Endothelial cell of umbilical vein (primary cell): Measurements from ENCODE around the gene ME3. TPM values are rescaled to one million over a fixed set of nuclear protein-coding genes. Genes with fewer than 3 reads are reported as not detected.

Experiments
- BruUV-seq: library from RNA; stranded (reverse); fragments of 400-500 nt; replicated peaks from 2 replicates; lab custom pipeline; 2021; lab: Mats Ljungman, UMichigan
- CTCF ChIA-PET: fragments of 300-600, 350-600 bp; sonication (Branson Sonifier 250); formaldehyde crosslinking; loops from one replicate; lab custom pipeline; 2021; ENCODE audit warnings: antibody characterized with exemption, inconsistent platforms; lab: Charles Lee
- POLR2A ChIA-PET: fragments of 300-600, 350-600 bp; sonication (Branson Sonifier 250); formaldehyde crosslinking; loops from one replicate; lab custom pipeline; 2021; ENCODE audit warnings: antibody characterized with exemption, inconsistent platforms; lab: Charles Lee
- DNase-seq: peaks from one replicate; pipeline ENCODE4 v3.0.0-alpha.2; 2011; ENCODE audit warnings: low read depth, low spot score
- FAIRE-seq: peaks from 2 replicates; lab custom pipeline; 2011; peaks lifted over from hg19 to GRCh38; lab: Jason Lieb, UNC
- H2AFZ ChIP-seq: 2 replicates; pipeline ENCODE4 v1.6.0; 2012; ENCODE audit warnings: low read depth, low read length, control low read depth, inconsistent platforms
- H3K27ac ChIP-seq: 2 replicates; pipeline ENCODE4 v1.5.1; 2011; ENCODE audit warnings: low read depth, mild to moderate bottlenecking, control low read depth, low read length, moderate library complexity; ENCODE audit not compliant: insufficient read depth
- H3K27me3 ChIP-seq, 2 experiments: 2 replicates each; pipeline versions ENCODE4 v1.6.0 to v1.6.1; 2011; ENCODE audit warnings: low read length in 2 of 2, mixed read lengths in 1 of 2; ENCODE audit not compliant: control insufficient read depth in 2 of 2, insufficient read depth in 2 of 2
- H3K36me3 ChIP-seq, 2 experiments: 2 replicates in 1 of 2; 3 replicates in 1 of 2; pipeline ENCODE4 v1.5.1; 2011; ENCODE audit warnings: low read length in 2 of 2, mild to moderate bottlenecking in 1 of 2, moderate library complexity in 1 of 2; ENCODE audit not compliant: control insufficient read depth in 2 of 2, insufficient read depth in 2 of 2; ENCODE audit errors: extremely low read depth in 1 of 2
- H3K4me1 ChIP-seq: 3 replicates; pipeline ENCODE4 v1.5.1; 2011; ENCODE audit warnings: mild to moderate bottlenecking, low read length; ENCODE audit not compliant: control insufficient read depth, insufficient read depth; ENCODE audit errors: extremely low read depth
- H3K4me2 ChIP-seq: 2 replicates; pipeline ENCODE4 v1.6.1; 2011; ENCODE audit warnings: low read length, control low read depth, mixed read lengths; ENCODE audit not compliant: insufficient read depth
- H3K4me3 ChIP-seq, 3 experiments: fragments of 200-600 bp in 1 of 3; sonication (generic), shearing (Covaris generic) in 1 of 3; replicated peaks in 1 of 3; 2 replicates each; pipeline ENCODE4 v1.5.1; 2011 to 2016; ENCODE audit warnings: control low read depth in 3 of 3, low read length in 3 of 3, mild to moderate bottlenecking in 2 of 3, inconsistent platforms in 1 of 3, low read depth in 1 of 3, moderate library complexity in 1 of 3; ENCODE audit not compliant: insufficient read depth in 1 of 3
- H3K79me2 ChIP-seq: 2 replicates; pipeline ENCODE4 v1.6.0; 2012; ENCODE audit warnings: low read length, inconsistent platforms; ENCODE audit not compliant: control insufficient read depth, insufficient read depth
- H3K9ac ChIP-seq: replicated peaks from 2 replicates; pipeline ENCODE3; 2011; ENCODE audit warnings: low read length, control low read depth; ENCODE audit not compliant: insufficient read depth; ENCODE audit errors: extremely low read depth
- H3K9me1 ChIP-seq: replicated peaks from 3 replicates; pipeline ENCODE4 v1.6.0; 2011; ENCODE audit warnings: mild to moderate bottlenecking, low read length; ENCODE audit not compliant: control insufficient read depth, insufficient read depth; ENCODE audit errors: extremely low read depth
- H3K9me3 ChIP-seq: replicated peaks from 2 replicates; pipeline ENCODE4 v1.5.1; 2012; ENCODE audit warnings: low read length, inconsistent platforms; ENCODE audit not compliant: control insufficient read depth, insufficient read depth
- H4K20me1 ChIP-seq: replicated peaks from 2 replicates; pipeline ENCODE3; 2011; ENCODE audit warnings: mild to moderate bottlenecking, low read length; ENCODE audit not compliant: control insufficient read depth, insufficient read depth; ENCODE audit errors: extremely low read depth
- EZH2 ChIP-seq: IDR thresholded peaks from 2 replicates; pipeline ENCODE4 v1.6.1; 2012; ENCODE audit warnings: borderline replicate concordance, low read depth, mild to moderate bottlenecking, moderate library complexity, low read length, inconsistent platforms; ENCODE audit not compliant: severe bottlenecking
- FOS ChIP-seq: IDR thresholded peaks from 2 replicates; pipeline ENCODE4 v1.6.1; 2011; ENCODE audit warnings: mild to moderate bottlenecking, low read length, moderate library complexity, borderline replicate concordance; ENCODE audit not compliant: insufficient read depth
- GATA2 ChIP-seq: IDR thresholded peaks from 2 replicates; pipeline ENCODE4 v1.7.0; 2011; ENCODE audit warnings: low read depth, mild to moderate bottlenecking, moderate library complexity, mixed read lengths, low read length; ENCODE audit not compliant: insufficient read length, insufficient read depth
- MAX ChIP-seq: IDR thresholded peaks from 2 replicates; pipeline ENCODE4 v1.6.1; 2011; ENCODE audit not compliant: insufficient read depth, insufficient read length
- POLR2A ChIP-seq: IDR thresholded peaks from 2 replicates; pipeline ENCODE4 v1.6.1; 2012; ENCODE audit warnings: low read depth, mild to moderate bottlenecking, control low read depth, low read length
- POLR2AphosphoS5 ChIP-seq: IDR thresholded peaks from 2 replicates; pipeline ENCODE4 v1.6.1; 2012; ENCODE audit warnings: low read depth, mild to moderate bottlenecking, control low read depth, low read length, moderate library complexity; ENCODE audit not compliant: insufficient read depth
- dilution Hi-C: fragments of 300-500 bp; cut with MboI; formaldehyde crosslinking; loops from one replicate; pipeline ENCODE4 v1.15.0; 2019; ENCODE audit warnings: low sequenced_read_pairs; ENCODE audit not compliant: extremely low pct_ligation_motif_present
- intact Hi-C: fragments of 100-400 bp; cut with micrococcal nuclease; formaldehyde crosslinking; loops from one replicate; pipeline ENCODE4 v1.10.0; 2022
- polyA plus RNA-seq, 4 experiments: library from polyadenylated mRNA; depleted of rRNA in 3 of 4; stranded (reverse) in 3 of 4; unstranded in 1 of 4; fragments of >200 nt; gene quantifications; 2 replicates each; pipeline versions ENCODE4 v1.2.1 to v1.2.3, GENCODE V29; 2011 to 2012; ENCODE audit warnings: missing spikeins in 1 of 4
- total RNA-seq: library from RNA; stranded (reverse); gene quantifications from 2 replicates; pipeline ENCODE4 v1.2.3, GENCODE V29; 2021

Gene ME3
- total and polyA plus RNA-seq, 2 donors (not counting 3 experiments of a cell fraction or from before 2014, with no cell fraction given) = 26.9 to 30.4 TPM

- no TSS peak for BruUV-seq
- POLR2A ChIA-PET = no interaction called here
- Histone ChIP-seq H3K4me2 (no peak overlapping the region), H3K9me1 (no peaks in the 10 kb centered on the region), H4K20me1 (no peaks in the 10 kb centered on the region), H3K9ac (peak overlapping the region; percentile 1), H3K4me3 (no peak overlapping the region), H2AFZ (no peak overlapping the region), H3K36me3 (no peaks in the 10 kb centered on the region), H3K79me2 (peaks cover 2% of the 10 kb centered on the region), H3K4me1 (peaks cover 59% of the 10 kb centered on the region), H3K9me3 (no peaks in the 10 kb centered on the region), H3K27me3 (no peaks in the 10 kb centered on the region), H3K27ac (peak overlapping the region; percentile 54)
- FAIRE-seq (no peak), DNase-seq (no peak)
- CTCF ChIA-PET = interaction anchor here (0.7 to 1.9 kb wide), 4 partner anchors 9 to 91 kb away, joined by 3 to 9 read pairs (median 4); no protein-coding TSS in a partner anchor
- TF ChIP-seq POLR2AphosphoS5 (no peak), GATA2 (no peak)
- intact Hi-C loops (loop anchor here (5.0 kb wide), 1 partner anchor 508 kb away; the partner anchor contains the start of gene PICALM), dilution Hi-C loops (loop anchor here (25.0 kb wide), 1 partner anchor 88 kb away; no protein-coding TSS in a partner anchor)
These were observed 97.1 kb downstream of the ME3 start for GRCh38 chr11:86575208-86575855.

- Histone ChIP-seq H3K27ac (peak overlapping the region; percentile 54), H3K79me2 (peaks cover 2% of the 10 kb centered on the region), H3K4me3 (no peak overlapping the region), H3K36me3 (no peaks in the 10 kb centered on the region), H3K4me2 (peak overlapping the region; percentile 10), H2AFZ (no peak overlapping the region), H3K27me3 (no peaks in the 10 kb centered on the region), H3K9me3 (no peaks in the 10 kb centered on the region), H4K20me1 (no peaks in the 10 kb centered on the region), H3K4me1 (peaks cover 57% of the 10 kb centered on the region), H3K9ac (peak overlapping the region; percentile 1), H3K9me1 (no peaks in the 10 kb centered on the region)
- peak; percentile 71 for DNase-seq
- BruUV-seq = no TSS peak
- intact Hi-C loops (loop anchor here (5.0 kb wide), 1 partner anchor 507 kb away; the partner anchor contains the start of gene PICALM), dilution Hi-C loops (loop anchor here (25.0 kb wide), 1 partner anchor 87 kb away; no protein-coding TSS in a partner anchor)
- POLR2A ChIA-PET = no interaction called here
- TF ChIP-seq POLR2A (no peak), FOS (no peak), GATA2 (no peak), POLR2AphosphoS5 (no peak), MAX (no peak), EZH2 (no peak)
- CTCF ChIA-PET = interaction anchor here (0.7 to 1.9 kb wide), 4 partner anchors 9 to 90 kb away, joined by 3 to 9 read pairs (median 4); no protein-coding TSS in a partner anchor
- no peak for FAIRE-seq
These were observed 97.8 kb downstream of the ME3 start for GRCh38 chr11:86574493-86575207.
